ENCODE measurements around the gene FOXD4L6. TPM values are rescaled to one million over a fixed set of nuclear protein-coding genes. Genes with fewer than 3 reads are reported as not detected.
"Not testable (repeated sequence)": the region's sequence is repeated elsewhere in the genome, so short reads cannot be mapped to it uniquely, and the experiment has no call there.

The FOXD4L6 gene
- total RNA-seq, 2 donors from 2014 or later, result not detected

DNA sequence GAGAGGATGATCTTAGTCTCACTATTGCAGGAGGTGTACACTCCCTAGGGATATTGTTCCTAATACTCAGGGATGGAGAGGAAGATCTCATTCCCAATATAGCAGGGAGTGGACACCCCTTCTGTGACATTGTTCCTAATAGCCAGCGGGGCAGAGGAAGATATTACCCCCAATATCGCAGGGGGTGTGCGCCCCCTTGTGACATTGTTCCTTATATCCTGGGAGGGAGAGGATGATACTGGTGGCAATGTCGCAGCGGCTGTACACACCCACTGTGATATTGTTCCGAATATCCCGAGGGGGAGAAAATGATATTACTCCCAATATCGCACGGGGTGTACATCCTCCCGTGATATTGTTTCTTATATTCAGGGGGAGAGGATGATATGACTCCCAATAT, 17.6 kb downstream of the FOXD4L6 start:
- H3K27ac ChIP-seq; H3K4me3 ChIP-seq; H3K4me1 ChIP-seq; H3K9me3 ChIP-seq; H3K27me3 ChIP-seq; DNase-seq (ENCODE audit: low spot score); H3K36me3 ChIP-seq: not testable (repeated sequence)

- not testable (repeated sequence) for H3K9me3 ChIP-seq; H3K4me3 ChIP-seq; DNase-seq (ENCODE audit: low spot score)
Observed at GRCh38 chr9:41109253-41109652, 19.2 kb downstream of the FOXD4L6 start.

DNA sequence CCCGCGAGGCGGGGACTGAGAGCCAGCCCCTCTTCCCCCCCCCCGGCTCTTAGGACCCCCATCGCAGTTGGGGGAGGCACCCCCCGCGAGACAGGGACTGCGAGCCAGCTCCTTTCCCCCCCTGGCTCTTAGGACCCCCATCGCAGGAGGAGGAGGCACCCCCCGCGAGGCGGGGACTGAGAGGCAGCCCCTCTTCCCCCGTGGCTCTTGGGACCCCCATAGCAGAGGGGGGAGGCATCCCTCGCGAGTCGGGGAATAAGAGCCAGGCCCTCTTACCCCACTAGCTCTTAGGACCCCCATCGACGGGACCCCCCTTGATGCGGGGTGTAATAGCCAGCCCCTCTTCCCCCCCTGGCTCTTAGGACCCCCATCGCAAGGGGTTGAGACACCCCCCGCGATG, 19.7 kb downstream of the FOXD4L6 start:
- H3K4me3 ChIP-seq; H3K36me3 ChIP-seq; H3K4me1 ChIP-seq; H3K27me3 ChIP-seq; H3K9me3 ChIP-seq; DNase-seq (ENCODE audit: low spot score); H3K27ac ChIP-seq: not testable (repeated sequence)

More at GRCh38 chr9:41109253-41109652, 19.2 kb downstream of the FOXD4L6 start:
- not testable (repeated sequence) for H3K36me3 ChIP-seq, H3K27me3 ChIP-seq, H3K4me1 ChIP-seq, H3K27ac ChIP-seq

DNA sequence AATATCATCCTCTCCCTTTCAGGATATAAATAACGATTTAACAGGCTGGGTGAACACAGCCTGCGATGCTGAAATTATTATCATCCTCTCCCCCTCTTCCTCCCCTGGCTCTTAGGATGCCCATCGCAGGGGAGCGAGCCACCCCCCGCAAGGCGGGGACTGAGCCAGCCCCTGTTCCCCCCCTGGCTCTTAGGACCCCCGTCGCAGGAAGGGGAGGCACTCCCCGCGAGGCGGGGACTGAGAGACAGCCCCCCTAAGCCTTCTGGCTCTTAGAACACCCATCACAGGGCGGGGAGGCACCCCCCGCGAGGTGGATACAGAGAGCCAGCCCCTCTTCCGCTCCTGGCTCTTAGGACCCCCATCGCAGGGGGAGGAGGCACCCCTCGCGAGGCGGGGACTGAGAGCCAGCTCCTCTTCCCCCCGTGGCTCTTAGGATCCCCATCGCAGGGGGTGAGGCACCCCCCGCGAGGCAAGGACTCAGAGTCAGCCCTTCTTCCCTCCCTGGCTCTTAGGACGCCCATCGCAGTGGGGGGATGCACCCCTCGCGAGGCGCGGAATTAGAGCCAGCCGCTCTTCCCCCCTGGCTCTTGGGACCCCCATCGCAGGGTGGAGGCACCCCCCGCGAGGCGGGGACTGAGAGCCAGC, 21.9 kb downstream of the FOXD4L6 start:
- H3K36me3 ChIP-seq; H3K27ac ChIP-seq; H3K27me3 ChIP-seq; H3K4me3 ChIP-seq; H3K4me1 ChIP-seq; H3K9me3 ChIP-seq; DNase-seq (ENCODE audit: low spot score): not testable (repeated sequence)

GRCh38 chr9:41105557-41106253, 22.8 kb downstream of the FOXD4L6 start:
- H3K4me1 ChIP-seq; H3K27me3 ChIP-seq; H3K27ac ChIP-seq; H3K36me3 ChIP-seq; H3K4me3 ChIP-seq; H3K9me3 ChIP-seq; DNase-seq (ENCODE audit: low spot score): not testable (repeated sequence)

DNA sequence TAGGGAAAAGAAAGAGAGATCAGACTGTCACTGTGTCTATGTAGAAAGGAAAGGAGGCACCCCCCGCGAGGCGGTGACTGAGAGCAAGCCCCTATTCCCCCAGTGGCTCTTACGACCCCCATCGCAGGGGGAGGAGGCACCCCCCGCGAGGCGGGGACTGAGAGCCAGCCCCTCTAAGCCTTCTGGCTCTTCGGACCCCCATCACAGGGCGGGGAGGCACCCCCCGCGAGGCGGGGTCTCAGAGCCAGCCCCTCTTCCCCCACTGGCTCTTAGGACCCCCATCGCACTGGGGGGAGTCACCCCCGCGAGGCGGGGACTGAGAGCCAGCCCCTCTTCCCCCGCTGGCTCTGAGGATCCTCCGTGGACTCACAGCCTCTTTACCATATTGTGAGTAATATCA, 23.9 kb downstream of the FOXD4L6 start:
- not testable (repeated sequence) for H3K4me3 ChIP-seq; H3K9me3 ChIP-seq; H3K27me3 ChIP-seq; DNase-seq (ENCODE audit: low spot score); H3K4me1 ChIP-seq; H3K36me3 ChIP-seq; H3K27ac ChIP-seq

GRCh38 chr9:41100508-41100907, 28.0 kb downstream of the FOXD4L6 start:
- not testable (repeated sequence) for H3K9me3 ChIP-seq, H3K4me1 ChIP-seq

DNA sequence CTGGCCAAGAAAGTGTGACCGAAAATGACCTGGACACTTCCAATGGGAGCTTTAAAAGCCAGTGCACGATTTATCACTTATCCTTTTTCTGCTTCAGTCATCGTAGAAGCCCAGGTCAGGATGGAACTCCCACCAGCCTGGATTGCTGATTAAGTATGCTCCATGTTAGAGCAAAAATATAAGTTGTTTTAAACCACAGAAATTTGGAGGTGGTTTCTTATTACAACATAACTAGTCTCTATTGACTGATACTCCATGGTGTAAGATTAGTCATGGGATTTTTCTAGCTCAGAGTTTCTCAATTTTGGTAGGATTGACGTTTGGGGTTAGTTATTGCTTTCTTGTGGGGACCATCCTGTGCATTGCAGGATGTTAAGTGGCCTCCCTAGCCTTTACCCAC, 29.7 kb downstream of the FOXD4L6 start:
- H3K27ac ChIP-seq; H3K4me3 ChIP-seq; DNase-seq (ENCODE audit: low spot score); H3K36me3 ChIP-seq; H3K9me3 ChIP-seq; H3K27me3 ChIP-seq; H3K4me1 ChIP-seq: not testable (repeated sequence)

More at GRCh38 chr9:41100508-41100907, 28.0 kb downstream of the FOXD4L6 start:
- not testable (repeated sequence) for H3K27ac ChIP-seq; H3K36me3 ChIP-seq; H3K4me3 ChIP-seq; DNase-seq (ENCODE audit: low spot score); H3K27me3 ChIP-seq

DNA sequence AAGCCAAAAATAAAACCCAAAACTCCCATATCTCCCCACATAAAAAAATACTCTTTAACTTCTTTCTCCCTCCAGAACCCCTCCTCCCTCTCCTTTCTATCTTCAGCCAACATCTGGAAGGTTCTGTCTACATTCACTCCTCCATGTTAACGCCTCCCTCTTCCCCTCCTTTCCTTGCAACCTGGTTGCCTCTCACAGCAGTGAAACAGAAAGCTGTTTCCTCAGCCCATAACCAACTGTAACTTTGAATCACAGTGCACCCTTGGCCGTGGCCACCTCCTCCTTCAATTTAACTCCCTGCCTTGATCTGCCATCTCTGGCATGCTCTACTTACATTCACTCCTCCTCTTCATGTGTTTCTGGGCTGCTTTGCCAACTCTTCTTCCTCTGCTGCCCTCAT, 33.4 kb downstream of the FOXD4L6 start:
- not testable (repeated sequence) for H3K27ac ChIP-seq; DNase-seq (ENCODE audit: low spot score); H3K36me3 ChIP-seq; H3K4me3 ChIP-seq; H3K27me3 ChIP-seq; H3K4me1 ChIP-seq; H3K9me3 ChIP-seq

- not testable (repeated sequence) for DNase-seq (ENCODE audit: low spot score); H3K9me3 ChIP-seq; H3K36me3 ChIP-seq; H3K4me3 ChIP-seq; H3K27me3 ChIP-seq; H3K4me1 ChIP-seq; H3K27ac ChIP-seq
Observed at GRCh38 chr9:41094010-41094773, 34.3 kb downstream of the FOXD4L6 start.

DNA sequence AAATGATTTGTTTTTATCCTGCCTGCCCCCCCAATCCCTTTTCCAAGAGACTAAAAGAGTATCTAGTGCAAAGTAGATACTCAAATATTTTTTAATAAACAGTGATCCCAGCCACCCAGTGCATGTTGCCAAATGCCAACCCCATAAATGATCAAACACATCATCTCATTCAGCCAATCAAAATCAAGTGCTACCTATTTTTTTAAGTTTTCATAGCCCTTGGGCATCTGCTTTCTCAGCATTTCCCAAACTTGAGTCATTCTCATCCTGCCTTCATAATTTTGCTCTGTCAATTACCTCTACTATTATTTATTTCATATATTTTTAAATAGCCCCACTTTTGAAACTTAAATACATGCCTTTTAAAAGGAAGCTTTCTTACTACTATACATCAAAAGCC, 37.6 kb downstream of the FOXD4L6 start:
- not testable (repeated sequence) for H3K4me1 ChIP-seq; DNase-seq (ENCODE audit: low spot score); H3K9me3 ChIP-seq; H3K4me3 ChIP-seq; H3K27me3 ChIP-seq; H3K36me3 ChIP-seq; H3K27ac ChIP-seq

- H3K9me3 ChIP-seq; H3K36me3 ChIP-seq; H3K27me3 ChIP-seq; H3K4me1 ChIP-seq; DNase-seq (ENCODE audit: low spot score); H3K4me3 ChIP-seq; H3K27ac ChIP-seq: not testable (repeated sequence)
Observed at GRCh38 chr9:41090386-41090785, 38.1 kb downstream of the FOXD4L6 start.

All from right atrium auricular region (tissue), 2 donors.